Activated naive CD4-positive, alpha-beta T cell treated with anti-CD3 and anti-CD28 coated beads, Interleukin-2, amount 10 ng/mL, durations not matched to agents 7 days and 5 days (primary cell): ENCODE measurements around the gene BAG5.

Source experiments
- CTCF ChIA-PET: fragments of 350-600 bp; sonication (Branson Sonifier 250); formaldehyde crosslinking; loops from one replicate; lab custom pipeline; 2021; ENCODE audit warnings: antibody characterized with exemption; lab: Charles Lee
- DNase-seq: peaks from one replicate; pipeline ENCODE4 v3.0.0-alpha.2; 2020
- H3K27ac Mint-ChIP-seq: one replicate; pipeline ENCODE4 v1.8.0; 2021; ENCODE audit warnings: mild to moderate bottlenecking, moderate library complexity, mixed read lengths
- H3K27me3 Mint-ChIP-seq: one replicate; pipeline ENCODE4 v1.8.0; 2021; ENCODE audit warnings: mild to moderate bottlenecking, mixed read lengths
- H3K36me3 Mint-ChIP-seq: one replicate; pipeline ENCODE4 v1.8.0; 2021; ENCODE audit warnings: mixed read lengths
- H3K4me1 Mint-ChIP-seq: one replicate; pipeline ENCODE4 v1.8.0; 2021; ENCODE audit warnings: mixed read lengths
- H3K4me3 Mint-ChIP-seq: one replicate; pipeline ENCODE4 v1.8.0; 2021; ENCODE audit warnings: mild to moderate bottlenecking, moderate library complexity, mixed read lengths
- H3K9me3 Mint-ChIP-seq: one replicate; pipeline ENCODE4 v1.8.0; 2021; ENCODE audit warnings: mixed read lengths

Gene BAG5

DNA sequence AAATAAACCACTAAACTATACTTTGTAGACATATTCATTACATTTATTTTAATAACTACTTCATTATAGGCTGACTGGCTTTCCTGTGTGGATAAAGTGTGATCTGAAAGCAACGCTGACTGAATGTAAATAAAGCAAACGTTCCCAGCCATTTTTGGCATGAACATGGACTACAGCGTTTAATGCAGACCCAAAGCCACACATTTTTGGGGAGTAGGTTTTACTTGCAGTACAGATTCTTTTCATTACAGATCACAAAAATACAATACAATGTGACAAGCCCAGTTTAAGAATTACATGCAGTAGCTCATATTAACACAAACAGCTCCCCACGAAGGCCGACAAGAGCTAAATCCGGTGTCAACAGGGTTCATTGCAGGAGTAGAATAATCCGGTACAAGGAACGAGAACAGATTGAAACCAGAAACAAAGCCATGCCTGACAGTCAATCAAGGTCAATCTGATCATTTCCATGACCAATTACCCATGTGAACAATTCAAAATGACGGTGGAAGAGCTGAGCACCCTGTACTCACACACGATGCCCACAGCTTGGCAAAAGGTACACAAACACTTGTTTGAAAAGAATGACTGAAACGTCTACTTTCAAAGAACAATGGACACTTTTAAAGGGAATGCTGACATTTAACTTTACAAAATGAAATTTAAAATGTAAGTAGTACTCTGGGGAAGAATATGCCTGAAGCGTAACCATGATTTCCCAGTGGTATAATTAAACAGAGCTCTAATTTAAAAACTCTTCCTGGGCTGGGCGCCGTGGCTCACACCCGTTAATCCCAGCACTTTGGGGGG lies 5.3 kb downstream of the BAG5 start:
- no peaks in the 10 kb centered on the region for H3K9me3 Mint-ChIP-seq
- CTCF ChIA-PET: interaction anchor here (1.4 to 1.8 kb wide), 2 partner anchors 10 to 39 kb away, joined by 3 to 7 read pairs; no protein-coding TSS in a partner anchor
- H3K27ac Mint-ChIP-seq: peak overlapping the region; percentile 11
- peaks cover 30% of the 10 kb centered on the region for H3K36me3 Mint-ChIP-seq
- H3K4me1 Mint-ChIP-seq: peaks cover 43% of the 10 kb centered on the region
- H3K27me3 Mint-ChIP-seq: no peaks in the 10 kb centered on the region
- DNase-seq: no peak
- no peak overlapping the region for H3K4me3 Mint-ChIP-seq

DNA sequence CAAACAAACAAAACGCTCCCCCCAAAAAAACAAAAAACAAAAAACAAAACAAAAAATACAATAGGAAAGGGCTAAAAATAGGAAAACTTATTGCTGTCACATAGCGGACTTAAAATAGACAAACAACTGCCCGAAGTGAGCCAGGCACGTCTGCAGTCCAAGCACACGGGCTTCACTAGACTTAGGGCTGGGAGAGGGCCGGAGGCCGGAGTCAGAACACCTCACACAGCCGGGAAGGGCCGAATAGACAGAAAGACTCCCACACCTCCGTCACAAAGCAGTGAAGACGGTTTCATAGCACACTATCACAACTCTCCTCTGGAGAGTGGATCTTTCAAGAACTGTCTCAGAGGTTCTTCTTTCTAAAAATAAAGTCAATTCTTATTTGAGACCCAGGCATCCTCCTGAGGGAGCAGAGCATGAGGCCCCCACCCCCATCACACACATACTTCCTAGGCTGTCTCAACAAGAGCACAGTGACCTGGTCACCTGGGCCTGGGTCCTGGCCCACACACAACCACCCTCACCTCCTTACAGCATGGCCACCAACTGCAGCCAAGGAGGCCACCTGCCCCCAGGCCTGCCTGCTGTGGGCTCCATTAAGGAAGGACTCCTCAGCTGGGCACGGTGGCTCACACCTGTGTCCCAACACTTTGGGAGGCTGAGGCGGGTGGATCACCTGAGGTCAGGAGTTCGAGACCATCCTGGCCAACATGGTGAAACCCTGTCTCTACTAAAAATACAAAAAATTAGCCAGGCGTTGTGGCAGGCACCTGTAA lies 6.7 kb downstream of the BAG5 start:
- Mint-ChIP-seq H3K36me3 (peaks cover 23% of the 10 kb centered on the region), H3K4me3 (no peak overlapping the region), H3K9me3 (no peaks in the 10 kb centered on the region), H3K27me3 (no peaks in the 10 kb centered on the region), H3K4me1 (peaks cover 31% of the 10 kb centered on the region), H3K27ac (no peak overlapping the region)
- DNase-seq: no peak
- CTCF ChIA-PET: no interaction called here

DNA sequence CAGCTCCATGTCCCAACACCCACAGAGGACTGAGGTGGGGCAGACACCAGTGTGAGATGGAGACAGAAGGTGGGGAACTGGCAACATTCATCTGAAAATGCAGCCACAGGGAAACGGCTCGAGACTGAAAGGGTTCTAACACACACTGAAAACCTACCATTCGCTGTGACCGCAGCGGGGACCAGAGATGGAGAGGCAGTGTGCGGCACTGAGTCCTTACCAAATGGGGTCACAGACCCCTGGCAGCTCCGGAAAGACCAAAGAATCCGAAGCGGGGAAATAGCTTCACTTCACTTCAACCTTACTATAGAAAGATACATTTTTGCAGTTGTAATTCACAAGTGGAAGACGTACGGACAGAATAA lies 9.6 kb downstream of the BAG5 start:
- Mint-ChIP-seq H3K4me1 (peaks cover 7% of the 10 kb centered on the region), H3K9me3 (no peaks in the 10 kb centered on the region), H3K27ac (no peak overlapping the region), H3K27me3 (no peaks in the 10 kb centered on the region), H3K36me3 (peaks cover 3% of the 10 kb centered on the region), H3K4me3 (no peak overlapping the region)
- no peak for DNase-seq
- CTCF ChIA-PET: interaction anchor here (1.9 kb wide), 1 partner anchor 23 kb away, joined by 5 read pairs; no protein-coding TSS in a partner anchor

DNA sequence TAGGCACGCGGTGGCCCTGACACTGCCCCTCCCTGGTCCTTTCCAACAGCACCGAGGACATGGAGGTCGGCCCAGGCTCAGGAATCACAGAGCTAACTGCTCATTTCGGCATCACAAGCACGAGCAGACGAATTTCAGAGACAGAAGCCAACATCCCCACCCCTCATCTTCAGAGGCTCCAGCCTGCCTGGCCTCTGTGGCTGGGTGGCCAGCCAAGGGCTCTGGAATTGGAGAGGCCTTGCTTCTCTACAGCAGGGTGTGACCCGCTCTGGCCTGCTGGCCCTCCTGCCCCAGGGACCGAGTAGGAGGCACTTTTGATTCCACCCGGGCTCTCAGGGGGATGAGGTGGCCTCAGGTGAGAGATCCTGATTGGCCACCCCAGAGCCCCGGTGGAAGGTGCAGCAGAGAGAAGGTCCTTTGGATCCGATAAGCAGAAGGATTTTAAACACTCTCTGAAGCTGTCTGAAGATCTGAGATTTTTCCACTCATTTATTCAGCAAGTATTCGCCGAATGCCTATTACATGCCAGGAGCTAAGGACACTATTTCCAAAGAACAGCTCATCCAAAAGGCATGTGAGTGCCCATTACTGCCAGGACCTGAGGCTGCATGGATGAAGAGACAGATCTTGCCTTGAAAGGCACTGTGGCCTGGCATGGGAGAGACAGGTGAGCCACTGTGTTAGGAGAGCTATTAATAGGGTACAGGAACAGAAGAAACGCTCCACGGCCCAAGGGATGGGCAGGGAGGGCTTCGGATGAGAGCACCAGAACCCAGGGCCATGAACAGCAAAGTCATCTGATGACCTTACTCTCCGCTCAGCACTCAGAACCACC lies 10.2 kb downstream of the BAG5 start:
- no peak for DNase-seq
- Mint-ChIP-seq H3K4me3 (no peak overlapping the region), H3K9me3 (no peaks in the 10 kb centered on the region), H3K27me3 (no peaks in the 10 kb centered on the region), H3K4me1 (peaks cover 3% of the 10 kb centered on the region), H3K27ac (no peak overlapping the region), H3K36me3 (peaks cover 1% of the 10 kb centered on the region)
- CTCF ChIA-PET: interaction anchor here (0.6 to 1.9 kb wide), 4 partner anchors 22 to 913 kb away, joined by 3 to 5 read pairs (median 3); no protein-coding TSS in a partner anchor

DNA sequence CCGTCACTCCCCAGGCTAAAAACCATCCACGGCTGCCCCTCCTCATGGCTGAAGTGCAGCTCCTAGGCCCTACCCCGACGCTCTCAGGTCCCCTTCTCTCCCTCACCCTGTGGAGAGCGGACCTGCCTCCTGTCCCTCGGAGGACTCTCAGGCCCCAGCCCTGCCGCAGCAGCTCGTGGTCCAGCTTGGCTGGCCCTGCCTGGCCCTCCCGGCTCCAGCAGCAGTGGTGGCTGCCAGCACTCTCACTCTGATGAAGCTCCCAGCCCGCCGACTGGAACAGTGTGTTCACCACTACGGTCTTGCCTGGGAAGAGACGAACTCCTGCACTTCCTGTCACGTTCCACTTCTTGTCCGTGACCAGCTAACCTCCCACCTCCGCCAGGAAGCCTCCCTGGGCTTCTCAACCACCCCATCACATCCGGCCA lies 11.1 kb downstream of the BAG5 start:
- no peaks in the 10 kb centered on the region for H3K4me1 Mint-ChIP-seq
- no peak overlapping the region for H3K4me3 Mint-ChIP-seq
- H3K9me3 Mint-ChIP-seq: no peaks in the 10 kb centered on the region
- peaks cover 1% of the 10 kb centered on the region for H3K36me3 Mint-ChIP-seq
- H3K27ac Mint-ChIP-seq: no peak overlapping the region
- no peaks in the 10 kb centered on the region for H3K27me3 Mint-ChIP-seq
- CTCF ChIA-PET: interaction anchor here (0.9 to 1.9 kb wide), 3 partner anchors 21 to 52 kb away, joined by 3 to 5 read pairs (median 3); no protein-coding TSS in a partner anchor
- no peak for DNase-seq

DNA sequence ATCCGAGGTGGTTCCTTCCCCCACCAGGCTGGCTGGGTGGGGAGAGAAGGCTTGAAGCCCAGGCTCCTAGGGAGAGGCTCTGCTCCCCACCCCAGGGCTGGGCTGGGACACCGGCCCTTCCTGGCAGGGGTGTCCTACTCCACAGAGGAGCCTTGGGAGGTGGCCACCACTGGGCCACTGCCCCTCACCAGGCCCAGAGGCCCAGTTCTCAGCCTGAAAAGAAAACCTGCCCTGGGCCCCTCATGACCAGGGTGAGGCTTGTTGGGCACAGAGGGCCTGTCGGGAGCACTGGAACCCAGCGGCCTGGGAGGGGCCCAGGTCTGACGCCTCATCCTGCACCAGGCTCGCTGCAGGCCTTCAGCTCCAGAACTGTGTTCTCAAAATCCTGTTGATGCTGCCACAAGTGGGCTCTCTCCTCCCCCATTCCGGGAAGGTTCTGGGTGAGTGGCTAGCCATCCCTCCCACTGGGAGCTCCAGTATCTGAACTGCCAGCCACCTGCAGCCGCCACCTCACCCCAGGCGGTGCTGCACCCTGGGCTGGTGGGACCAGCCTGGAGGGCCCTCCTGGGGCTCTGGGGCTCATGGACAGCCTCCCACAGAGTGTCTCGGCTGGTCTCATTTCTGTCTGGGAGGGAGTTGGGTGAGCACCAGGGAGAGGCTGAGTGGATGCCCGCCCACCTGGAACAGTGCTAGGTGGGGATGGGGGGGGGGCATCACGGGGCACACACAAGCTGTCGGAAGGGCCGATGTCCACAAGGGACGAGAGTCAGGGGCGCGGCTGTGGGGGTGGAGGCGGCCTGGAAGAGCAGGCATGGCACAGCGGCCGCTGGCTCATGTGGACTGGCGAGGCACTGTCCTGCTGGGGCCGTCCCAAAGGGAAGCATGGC lies 11.8 kb downstream of the BAG5 start:
- Mint-ChIP-seq H3K27me3 (no peaks in the 10 kb centered on the region), H3K4me1 (no peaks in the 10 kb centered on the region), H3K27ac (no peak overlapping the region), H3K4me3 (no peak overlapping the region), H3K36me3 (peaks cover 1% of the 10 kb centered on the region), H3K9me3 (no peaks in the 10 kb centered on the region)
- CTCF ChIA-PET: no interaction called here
- DNase-seq: no peak

- CTCF ChIA-PET: no interaction called here
- Mint-ChIP-seq H3K27me3 (no peaks in the 10 kb centered on the region), H3K9me3 (no peaks in the 10 kb centered on the region), H3K27ac (no peak overlapping the region), H3K4me1 (no peaks in the 10 kb centered on the region), H3K4me3 (no peak overlapping the region), H3K36me3 (no peaks in the 10 kb centered on the region)
- no peak for DNase-seq
These were observed 12.8 kb downstream of the BAG5 start for GRCh38 chr14:103549361-103550311.

GRCh38 chr14:103548463-103549351 lies 13.8 kb downstream of the BAG5 start:
- no peak overlapping the region for H3K4me3 Mint-ChIP-seq
- CTCF ChIA-PET: interaction anchor here (0.7 to 3.3 kb wide), 4 partner anchors 19 to 444 kb away, joined by 3 to 33 read pairs (median 6); no protein-coding TSS in a partner anchor
- no peaks in the 10 kb centered on the region for H3K27me3 Mint-ChIP-seq
- H3K9me3 Mint-ChIP-seq: no peaks in the 10 kb centered on the region
- no peak overlapping the region for H3K27ac Mint-ChIP-seq
- DNase-seq: no peak
- H3K4me1 Mint-ChIP-seq: no peaks in the 10 kb centered on the region
- H3K36me3 Mint-ChIP-seq: no peaks in the 10 kb centered on the region

DNA sequence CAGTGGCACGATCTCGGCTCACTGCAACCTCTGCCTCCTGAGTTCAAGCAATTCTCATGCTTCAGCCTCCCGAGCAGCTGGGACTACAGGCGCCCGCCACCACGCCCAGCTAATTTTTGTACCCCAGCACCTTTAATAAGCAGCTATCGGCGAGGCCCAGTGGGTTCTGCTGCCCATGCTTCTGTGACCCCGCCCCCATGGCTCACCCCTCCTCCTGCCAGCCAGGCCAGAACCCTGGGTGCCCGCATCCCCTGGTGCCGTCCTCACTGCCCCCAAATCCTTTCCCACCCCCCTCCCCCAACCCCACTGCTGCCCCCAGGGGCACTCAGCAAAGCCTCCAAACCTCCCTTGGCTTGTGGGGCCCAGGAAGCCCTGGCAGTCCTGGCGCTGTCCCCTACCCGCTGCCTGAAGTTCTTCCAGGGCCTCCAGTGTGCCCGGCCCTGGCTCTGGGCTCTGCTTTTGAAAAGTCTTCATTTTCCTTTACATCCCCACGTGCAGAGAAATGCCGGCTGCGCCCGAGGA lies 14.5 kb downstream of the BAG5 start:
- no peak overlapping the region for H3K27ac Mint-ChIP-seq
- no peaks in the 10 kb centered on the region for H3K4me1 Mint-ChIP-seq
- no peak overlapping the region for H3K4me3 Mint-ChIP-seq
- no peaks in the 10 kb centered on the region for H3K27me3 Mint-ChIP-seq
- CTCF ChIA-PET: interaction anchor here (1.5 to 3.3 kb wide), 3 partner anchors 28 to 443 kb away, joined by 4 to 33 read pairs (median 9); no protein-coding TSS in a partner anchor
- no peaks in the 10 kb centered on the region for H3K36me3 Mint-ChIP-seq
- DNase-seq: no peak
- no peaks in the 10 kb centered on the region for H3K9me3 Mint-ChIP-seq

DNA sequence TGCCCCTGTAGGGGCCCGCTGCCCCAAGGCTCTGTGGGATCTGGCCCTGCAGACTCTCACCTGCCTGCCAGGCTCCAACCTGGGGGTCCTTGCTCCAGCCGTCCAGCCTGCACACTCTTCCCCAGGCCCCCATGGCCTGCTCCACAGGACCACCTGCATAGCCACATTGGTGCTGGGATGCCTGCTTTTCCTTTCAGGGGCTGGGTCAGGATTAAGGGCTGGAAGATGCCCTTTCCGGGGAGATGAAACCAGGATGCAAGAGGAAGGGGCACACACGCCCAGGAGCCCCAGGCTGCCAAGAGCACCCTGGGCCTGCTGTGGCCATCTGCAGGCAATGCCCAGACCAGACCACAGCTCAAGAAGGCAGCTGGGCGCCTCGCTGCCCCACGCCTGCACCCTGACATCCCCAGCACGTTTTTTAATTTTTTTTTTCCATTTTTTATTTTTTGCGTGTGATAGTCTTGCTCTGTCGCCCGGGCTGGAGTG lies 15.0 kb downstream of the BAG5 start:
- Mint-ChIP-seq H3K36me3 (no peaks in the 10 kb centered on the region), H3K4me3 (no peak overlapping the region), H3K9me3 (no peaks in the 10 kb centered on the region), H3K27ac (no peak overlapping the region), H3K27me3 (no peaks in the 10 kb centered on the region), H3K4me1 (no peaks in the 10 kb centered on the region)
- CTCF ChIA-PET: interaction anchor here (0.6 to 3.3 kb wide), 8 partner anchors 10 to 443 kb away, joined by 3 to 33 read pairs (median 4); no protein-coding TSS in a partner anchor
- no peak for DNase-seq
